ENCODE measurements around the gene ZNF30.
"Not testable (repeated sequence)": the region's sequence is repeated elsewhere in the genome, so short reads cannot be mapped to it uniquely, and the experiment has no call there.

ZNF30 gene

DNA sequence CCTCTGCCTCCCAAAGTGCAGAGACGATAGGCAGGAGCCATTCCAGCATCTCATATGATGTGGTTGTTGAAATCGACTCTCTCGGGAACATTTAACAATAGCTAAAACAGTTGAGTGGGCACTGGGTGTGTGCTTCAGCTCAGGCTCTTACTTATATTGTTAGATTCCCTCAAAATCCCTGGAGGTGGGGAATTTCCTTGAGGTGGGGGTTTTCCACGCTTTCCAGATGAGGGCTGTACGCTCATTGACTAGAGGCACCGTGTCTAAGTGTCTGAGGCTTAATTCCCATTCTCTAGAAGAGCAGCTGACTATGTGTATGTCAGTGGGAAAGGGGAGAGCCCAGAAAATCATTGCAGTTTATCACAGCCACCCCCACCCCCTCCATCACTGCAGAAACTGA is 62.6 kb downstream of the ZNF30 start:
- no peak for DNase-seq

DNA sequence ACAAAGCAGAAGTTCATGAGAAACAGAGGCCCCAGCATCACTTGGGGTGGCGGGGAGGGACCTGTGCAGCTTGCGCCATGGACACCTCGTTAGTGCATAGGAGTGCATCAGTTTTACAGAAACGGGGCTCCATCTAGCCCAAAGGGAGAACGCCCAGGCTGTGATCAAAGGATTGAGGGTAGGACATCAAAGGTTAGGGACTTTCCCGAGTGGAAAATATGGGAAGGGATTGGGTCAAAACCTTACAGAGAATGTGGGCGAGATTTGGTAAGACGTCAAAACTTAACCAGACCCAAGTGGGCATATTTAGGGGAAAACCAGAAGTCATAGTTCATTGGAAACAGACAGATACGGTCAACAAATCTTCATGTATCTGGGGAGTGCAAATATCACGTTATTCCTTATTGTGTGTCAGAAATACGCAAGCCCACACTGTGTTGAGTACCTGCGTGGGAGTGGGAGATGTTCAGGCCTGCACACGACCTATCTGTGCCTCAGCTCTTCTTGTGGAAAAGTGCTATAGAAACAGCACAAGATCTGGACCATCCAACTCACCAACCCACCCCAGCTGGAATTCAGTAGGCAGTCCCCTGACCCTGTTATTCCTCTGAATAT is 64.0 kb downstream of the ZNF30 start:
- DNase-seq, result peak in 2 of 5 experiments; percentile 23 to 47

DNA sequence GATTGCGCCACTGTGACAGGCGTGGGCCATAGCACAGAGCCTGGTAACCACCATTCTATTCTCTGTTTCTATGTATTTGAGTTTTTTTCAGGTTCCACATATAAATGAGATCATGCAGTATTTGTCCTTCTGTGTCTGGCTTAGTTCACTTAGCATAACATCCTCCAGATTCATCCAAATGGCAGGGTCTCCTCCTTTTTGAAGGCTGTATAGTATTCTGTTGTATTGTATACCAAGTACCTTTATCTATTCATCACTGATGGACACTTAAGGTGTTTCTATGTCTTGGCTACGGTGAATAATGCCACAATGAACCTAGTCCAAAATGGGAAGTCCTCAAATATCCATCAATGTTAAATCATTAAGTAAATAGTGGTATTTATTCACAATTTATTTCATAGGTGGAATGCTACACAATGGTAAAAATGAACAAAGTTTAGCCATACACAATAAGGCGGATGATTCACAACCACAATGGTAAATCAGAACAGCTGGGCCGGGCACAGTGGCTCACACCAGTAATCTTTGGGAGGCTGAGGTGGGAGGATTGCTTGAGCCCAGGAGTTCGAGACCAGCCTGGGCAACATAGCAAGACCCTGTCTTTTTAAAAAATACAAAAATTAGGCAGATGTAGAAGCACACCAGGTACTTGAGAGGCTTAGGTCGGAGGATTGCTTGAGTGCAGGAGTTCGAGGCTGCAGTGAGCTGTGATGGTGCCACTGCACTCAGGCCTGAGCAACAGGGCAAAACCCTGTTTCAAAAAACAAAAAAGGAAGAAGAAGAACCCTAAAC is 65.0 kb downstream of the ZNF30 start:
- no peak for DNase-seq

DNA sequence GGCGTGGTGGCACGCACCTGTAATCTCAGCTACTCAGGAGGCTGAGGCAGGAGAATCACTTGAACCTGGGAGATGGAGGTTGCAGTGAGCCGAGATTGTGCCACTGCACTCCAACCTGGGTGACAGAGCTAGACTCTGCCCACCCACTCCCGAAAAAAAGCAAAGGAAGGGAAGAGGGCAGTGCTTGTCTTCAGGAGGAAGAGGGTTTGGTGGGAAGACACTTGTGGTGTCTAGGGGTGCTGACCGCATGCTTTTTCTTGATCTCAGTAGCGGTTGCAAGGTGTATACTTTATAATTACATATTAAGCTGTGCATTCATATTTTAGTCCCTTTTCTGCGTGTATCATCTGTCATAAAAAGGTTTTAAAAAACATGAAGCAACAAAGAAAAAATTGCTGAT is 65.9 kb downstream of the ZNF30 start:
- not testable (repeated sequence) for DNase-seq

DNA sequence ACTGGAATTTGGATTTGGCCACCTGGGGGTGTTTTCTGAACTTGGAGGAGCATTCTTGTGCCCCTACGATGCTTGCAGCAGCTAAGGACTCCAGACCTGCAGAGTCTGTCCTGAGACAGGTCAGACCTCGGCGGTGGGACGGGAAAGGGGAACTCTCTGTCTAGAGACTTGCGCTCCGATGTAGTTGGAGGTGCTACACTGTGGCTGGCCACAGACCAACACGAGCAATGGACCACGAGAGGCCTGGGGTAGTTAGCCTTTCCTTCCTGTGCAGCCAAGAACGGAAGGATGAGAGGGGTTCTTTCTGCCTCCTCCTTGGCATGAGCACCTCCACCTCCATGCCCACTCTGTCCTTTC is 67.6 kb downstream of the ZNF30 start:
- DNase-seq, result no peak

Data from T-helper 2 cell (primary cell).